Measurements from ENCODE around the gene SYCE1L.

DNA sequence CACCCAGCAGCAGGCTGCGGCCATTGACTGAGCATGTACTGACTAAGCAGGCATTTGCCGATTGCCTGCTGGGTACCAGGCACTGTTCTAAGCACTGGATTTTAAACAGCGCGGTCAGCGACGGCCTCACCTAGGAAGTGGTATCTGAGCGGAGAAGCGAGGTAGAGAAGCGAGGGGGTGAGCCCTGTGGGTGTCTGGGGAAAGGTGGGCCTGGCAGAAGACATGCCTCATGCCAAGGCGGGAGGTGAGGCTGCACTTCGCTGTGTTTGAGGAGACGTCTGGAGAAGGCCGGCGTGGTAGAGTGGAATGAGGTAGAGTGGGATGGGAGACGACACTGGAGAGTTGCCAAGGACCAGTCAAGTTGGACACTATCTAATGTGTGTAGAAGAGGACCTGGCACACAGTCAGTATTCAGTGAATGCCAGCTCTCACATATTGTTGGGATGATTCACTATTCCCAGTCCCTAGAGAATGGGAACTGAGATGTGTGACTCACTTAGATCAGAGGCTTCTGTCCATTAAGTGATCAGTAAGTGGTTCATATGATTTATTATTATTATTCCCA, 14.4 kb downstream of the SYCE1L start:
- TF ChIP-seq, protein P1, sequence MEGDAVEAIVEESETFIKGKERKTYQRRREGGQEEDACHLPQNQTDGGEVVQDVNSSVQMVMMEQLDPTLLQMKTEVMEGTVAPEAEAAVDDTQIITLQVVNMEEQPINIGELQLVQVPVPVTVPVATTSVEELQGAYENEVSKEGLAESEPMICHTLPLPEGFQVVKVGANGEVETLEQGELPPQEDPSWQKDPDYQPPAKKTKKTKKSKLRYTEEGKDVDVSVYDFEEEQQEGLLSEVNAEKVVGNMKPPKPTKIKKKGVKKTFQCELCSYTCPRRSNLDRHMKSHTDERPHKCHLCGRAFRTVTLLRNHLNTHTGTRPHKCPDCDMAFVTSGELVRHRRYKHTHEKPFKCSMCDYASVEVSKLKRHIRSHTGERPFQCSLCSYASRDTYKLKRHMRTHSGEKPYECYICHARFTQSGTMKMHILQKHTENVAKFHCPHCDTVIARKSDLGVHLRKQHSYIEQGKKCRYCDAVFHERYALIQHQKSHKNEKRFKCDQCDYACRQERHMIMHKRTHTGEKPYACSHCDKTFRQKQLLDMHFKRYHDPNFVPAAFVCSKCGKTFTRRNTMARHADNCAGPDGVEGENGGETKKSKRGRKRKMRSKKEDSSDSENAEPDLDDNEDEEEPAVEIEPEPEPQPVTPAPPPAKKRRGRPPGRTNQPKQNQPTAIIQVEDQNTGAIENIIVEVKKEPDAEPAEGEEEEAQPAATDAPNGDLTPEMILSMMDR (conservative IDR thresholded peaks at IDR 0.05; ENCODE audit: low read depth, low read length): no peak
- TF ChIP-seq EZH2 (IDR thresholded peaks at IDR 0.05; ENCODE audit: borderline replicate concordance, low read depth, low read length, poor library complexity, severe bottlenecking): no peak
